ENCODE data around the gene ATP9A. TPM values are rescaled to one million over a fixed set of nuclear protein-coding genes. Genes with fewer than 3 reads are reported as not detected.

The ATP9A gene
- total RNA-seq, 4 donors from 2014 or later, result 36.1 to 47.4 (median 38.1) TPM

GRCh38 chr20:51800060-51800871 lies 32.1 kb upstream of the ATP9A start:
- Histone ChIP-seq H3K36me3 (no peaks in the 10 kb centered on the region), H3K4me3 (peak overlapping the region in 3 of 4 donors; percentile 21 to 46 (median 29)), H3K27me3 (peaks cover 0 to 54% of the 10 kb centered on the region in 2 donors), H3K4me1 (peaks cover 0 to 26% (median 13%) of the 10 kb centered on the region in 4 donors), H3K27ac (no peak overlapping the region), H3K9me3 (no peaks in the 10 kb centered on the region)
- TF ChIP-seq CTCF (IDR thresholded peaks at IDR 0.05) (peak; percentile 59 to 66 (median 64)), POLR2A (IDR thresholded peaks at IDR 0.05) (no peak)
- 2 to 3% methylated on average over 14 to 44 of the region's 44 CpGs for WGBS, 2 donors
- DNase-seq (ENCODE audit: low spot score in 2 of 2), result peak in 1 of 2 donors; percentile 16

- H3K4me3 ChIP-seq, result no peak overlapping the region
- WGBS, 2 donors, result 21 to 29% methylated on average over 10 of the region's 10 CpGs
Measured at GRCh38 chr20:51799401-51799860, 31.2 kb upstream of the ATP9A start.

GRCh38 chr20:51797357-51798025 lies 29.3 kb upstream of the ATP9A start:
- Histone ChIP-seq H3K36me3 (no peaks in the 10 kb centered on the region), H3K9me3 (no peaks in the 10 kb centered on the region), H3K4me3 (no peak overlapping the region), H3K4me1 (peaks cover 0 to 26% (median 13%) of the 10 kb centered on the region in 4 donors), H3K27me3 (peaks cover 0 to 50% of the 10 kb centered on the region in 2 donors), H3K27ac (no peak overlapping the region)
- no peak for DNase-seq (ENCODE audit: low spot score in 2 of 2)
- TF ChIP-seq CTCF (IDR thresholded peaks at IDR 0.05) (no peak), EP300 (IDR thresholded peaks at IDR 0.05) (no peak), POLR2A (IDR thresholded peaks at IDR 0.05) (no peak)
- 36 to 41% methylated on average over 3 of the region's 3 CpGs for WGBS, 2 donors

More at GRCh38 chr20:51799401-51799860, 31.2 kb upstream of the ATP9A start:
- H3K36me3 ChIP-seq, result no peaks in the 10 kb centered on the region
- H3K4me1 ChIP-seq, result peaks cover 0 to 26% (median 13%) of the 10 kb centered on the region in 4 donors
- H3K9me3 ChIP-seq, result no peaks in the 10 kb centered on the region
- H3K27ac ChIP-seq, result no peak overlapping the region
- H3K27me3 ChIP-seq, result peaks cover 0 to 54% of the 10 kb centered on the region in 2 donors
- no peak for DNase-seq (ENCODE audit: low spot score in 2 of 2)
- TF ChIP-seq EP300 (IDR thresholded peaks at IDR 0.05) (no peak), POLR2A (IDR thresholded peaks at IDR 0.05) (no peak), CTCF (IDR thresholded peaks at IDR 0.05) (no peak)

- no peak for TF ChIP-seq POLR2A (IDR thresholded peaks at IDR 0.05)
- no peak for TF ChIP-seq CTCF (IDR thresholded peaks at IDR 0.05)
- TF ChIP-seq EP300 (IDR thresholded peaks at IDR 0.05), result no peak
- peaks cover 0 to 16% (median 12%) of the 10 kb centered on the region in 4 donors for H3K4me1 ChIP-seq
- WGBS, 2 donors, result 84 to 87% methylated on average over 3 of the region's 3 CpGs
- no peak overlapping the region for H3K4me3 ChIP-seq
- no peak for DNase-seq (ENCODE audit: low spot score in 2 of 2)
- no peaks in the 10 kb centered on the region for H3K9me3 ChIP-seq
- H3K27ac ChIP-seq, result no peak overlapping the region
- H3K27me3 ChIP-seq, result peaks cover 0 to 38% of the 10 kb centered on the region in 2 donors
- peaks cover 0 to 5% (median 0%) of the 10 kb centered on the region in 3 donors for H3K36me3 ChIP-seq
Measured at GRCh38 chr20:51796340-51796739, 28.1 kb upstream of the ATP9A start.

GRCh38 chr20:51792960-51793359 lies 24.8 kb upstream of the ATP9A start:
- DNase-seq (ENCODE audit: low spot score in 2 of 2), result no peak
- Histone ChIP-seq H3K4me1 (no peaks in the 10 kb centered on the region), H3K27me3 (peaks cover 0 to 7% of the 10 kb centered on the region in 2 donors), H3K9me3 (peaks cover 0 to 2% (median 0%) of the 10 kb centered on the region in 4 donors), H3K36me3 (peaks cover 0 to 11% (median 0%) of the 10 kb centered on the region in 3 donors), H3K27ac (no peak overlapping the region), H3K4me3 (no peak overlapping the region)
- 69 to 75% methylated on average over 7 of the region's 7 CpGs for WGBS, 2 donors
- TF ChIP-seq EP300 (IDR thresholded peaks at IDR 0.05) (no peak), CTCF (IDR thresholded peaks at IDR 0.05) (no peak), POLR2A (IDR thresholded peaks at IDR 0.05) (no peak)

All from tibial nerve (tissue), 4 donors.